NCI-H446 treated with DMSO at 0.1 percent for 48 hours (cell line): ENCODE measurements around the gene RBFOX2.
"Not testable (repeated sequence)": the region's sequence is repeated elsewhere in the genome, so short reads cannot be mapped to it uniquely, and the experiment has no call there.

ENCODE experiments used
- DNase-seq: peaks from one replicate; lab custom pipeline; 2025; lab: John Stamatoyannopoulos, UW

RBFOX2 gene

GRCh38 chr22:36042240-36042639 is 13.6 kb upstream of the RBFOX2 start:
- no peak for DNase-seq

DNA sequence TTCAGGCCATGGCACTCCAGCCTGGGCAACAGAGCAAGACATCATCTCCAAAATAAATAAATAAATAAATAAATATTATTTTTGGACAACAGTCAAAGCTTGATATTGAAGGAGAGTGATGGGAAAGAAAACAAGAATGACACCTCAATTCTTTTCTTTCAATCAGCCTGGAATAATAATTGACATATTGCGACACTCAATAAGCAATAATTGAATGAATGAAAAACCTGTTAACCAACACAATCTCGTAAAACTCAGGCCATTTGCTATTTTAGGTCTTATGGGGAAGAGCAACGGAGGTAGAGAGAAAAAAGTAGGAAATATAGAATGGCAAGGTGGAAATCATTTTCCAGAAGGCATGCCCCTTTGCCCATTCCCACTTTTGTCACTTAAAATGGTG is 10.5 kb upstream of the RBFOX2 start:
- DNase-seq: no peak

DNA sequence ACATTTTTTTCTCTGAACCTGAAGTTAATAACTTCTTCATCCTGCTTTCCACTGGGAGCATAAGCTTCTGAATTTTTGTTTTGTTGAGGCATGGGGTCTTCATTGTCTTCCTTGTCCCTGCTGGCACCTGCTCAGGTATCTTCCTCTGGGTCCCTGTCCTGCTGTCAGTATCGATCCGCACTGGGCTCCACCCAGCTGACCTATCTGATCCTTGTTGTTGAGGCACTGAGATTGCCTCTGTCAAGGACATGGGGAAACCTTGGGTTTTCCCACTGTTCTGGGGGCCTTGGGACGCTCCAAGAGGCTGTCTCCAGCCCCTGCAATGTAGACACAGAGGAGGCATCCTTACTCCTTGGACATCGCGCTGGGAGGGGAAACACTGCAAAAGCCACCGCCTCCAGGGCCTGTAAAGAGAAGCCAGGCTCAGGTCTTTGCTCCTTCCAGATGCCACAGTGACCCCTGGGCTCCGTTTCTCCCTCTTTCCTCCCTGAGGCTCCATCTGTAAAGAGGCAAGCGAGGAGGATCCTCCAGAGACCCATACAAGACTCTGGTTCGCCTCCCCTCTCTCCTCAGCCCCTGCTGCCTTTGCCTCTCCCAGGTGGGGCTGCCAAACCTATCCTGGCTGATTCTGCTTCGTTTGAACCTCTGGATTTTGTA is 8.6 kb upstream of the RBFOX2 start:
- no peak for DNase-seq

- no peak for DNase-seq
These were observed 7.6 kb upstream of the RBFOX2 start for GRCh38 chr22:36036167-36036624.

- no peak for DNase-seq
These were observed 4.0 kb upstream of the RBFOX2 start for GRCh38 chr22:36032611-36033010.

- DNase-seq: no peak
These were observed 757 bp upstream of the RBFOX2 start for GRCh38 chr22:36029406-36029755.

DNA sequence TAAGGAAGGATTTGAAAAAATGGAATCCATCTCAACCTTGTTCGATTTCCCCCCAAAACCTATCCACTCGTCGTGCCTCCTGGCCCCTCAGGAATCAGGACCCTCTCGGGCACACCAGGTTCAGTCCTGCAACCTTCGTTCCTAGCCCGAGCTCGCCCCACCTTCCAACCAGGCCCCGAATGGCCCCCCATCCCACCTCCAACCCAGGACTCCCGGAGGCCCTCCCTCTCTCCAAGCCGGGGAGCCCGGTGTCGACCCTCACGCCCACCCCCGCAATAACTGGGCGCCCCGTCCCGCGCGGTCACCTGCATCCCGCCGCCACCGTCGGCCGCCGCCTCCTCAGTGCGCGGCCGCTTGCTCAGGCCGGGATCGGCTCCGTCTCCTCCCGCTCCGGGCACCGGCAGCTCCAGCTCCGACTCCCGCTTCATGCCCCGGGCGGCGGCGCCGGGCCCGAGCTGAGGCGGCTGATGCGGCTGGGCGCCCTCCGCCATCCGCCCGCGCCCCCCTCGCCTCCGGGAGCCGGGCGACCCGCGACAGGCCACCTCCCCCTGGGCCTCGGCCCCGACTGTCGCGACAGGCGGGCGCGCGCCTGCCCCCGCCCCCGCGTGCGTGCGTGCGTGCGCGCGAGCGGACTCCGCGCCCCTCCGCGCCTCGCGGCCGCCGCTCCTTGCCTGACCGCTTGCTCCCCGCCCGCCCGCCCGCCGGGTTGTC is 534 bp downstream of the RBFOX2 start:
- DNase-seq: peak; percentile 31

GRCh38 chr22:36027579-36027934 is 1.1 kb downstream of the RBFOX2 start:
- no peak for DNase-seq

DNA sequence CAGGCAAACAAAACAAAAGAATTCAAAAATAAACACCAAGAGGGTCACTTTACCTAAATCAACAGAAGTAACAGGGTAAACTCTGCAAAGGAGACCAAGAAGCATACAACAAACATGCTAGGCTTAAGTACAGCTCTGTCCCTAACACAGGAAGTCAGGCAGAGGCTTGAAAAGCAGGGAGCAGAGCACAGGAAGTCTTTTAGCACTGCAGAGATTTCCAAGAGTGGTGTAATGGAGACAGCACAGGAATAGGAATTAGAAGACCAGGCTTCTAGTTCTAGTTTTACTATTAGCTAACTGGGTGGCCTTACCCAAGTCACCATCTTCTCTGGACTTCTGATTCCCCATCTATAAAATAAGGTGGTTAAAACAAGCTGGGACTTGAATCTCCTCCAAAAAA is 1.9 kb downstream of the RBFOX2 start:
- DNase-seq: no peak

GRCh38 chr22:36022697-36023096 is 5.9 kb downstream of the RBFOX2 start:
- DNase-seq: no peak

DNA sequence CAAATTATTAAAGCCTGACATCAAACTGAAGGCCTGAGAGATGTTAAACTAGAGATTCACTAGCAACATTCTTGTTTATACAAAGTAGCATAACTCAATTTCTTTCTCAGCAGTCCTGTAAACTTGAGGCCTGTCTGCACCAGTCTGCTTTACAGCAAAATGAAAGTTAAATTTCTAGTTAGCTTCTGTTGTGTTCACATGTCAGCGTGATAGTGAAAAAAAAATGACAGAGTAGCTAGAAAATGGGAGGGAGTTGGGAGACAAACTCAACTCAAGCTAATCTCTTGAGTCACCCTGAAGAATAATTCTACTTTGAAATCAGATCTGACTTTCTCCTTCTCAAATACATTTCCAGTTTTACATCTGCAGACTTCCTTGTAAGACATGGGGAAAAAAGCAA is 6.5 kb downstream of the RBFOX2 start:
- DNase-seq: no peak

- no peak for DNase-seq
These were observed 6.9 kb downstream of the RBFOX2 start for GRCh38 chr22:36021606-36022153.

DNA sequence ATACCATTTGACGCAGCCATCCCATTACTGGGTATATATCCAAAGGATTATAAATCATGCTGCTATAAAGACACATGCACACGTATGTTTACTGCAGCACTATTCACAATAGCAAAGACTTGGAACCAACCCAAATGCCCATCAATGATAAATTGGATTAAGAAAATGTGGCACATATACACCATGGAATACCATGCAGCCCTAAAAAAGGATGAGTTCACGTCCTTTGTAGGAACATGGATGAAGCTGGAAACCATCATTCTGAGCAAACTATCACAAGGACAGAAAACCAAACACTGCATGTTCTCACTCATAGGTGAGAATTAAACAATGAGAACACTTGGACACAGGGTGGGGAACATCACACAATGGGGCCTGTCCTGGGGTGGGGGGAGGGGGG is 7.8 kb downstream of the RBFOX2 start:
- DNase-seq: not testable (repeated sequence)

GRCh38 chr22:36017651-36018091 is 11.0 kb downstream of the RBFOX2 start:
- no peak for DNase-seq

DNA sequence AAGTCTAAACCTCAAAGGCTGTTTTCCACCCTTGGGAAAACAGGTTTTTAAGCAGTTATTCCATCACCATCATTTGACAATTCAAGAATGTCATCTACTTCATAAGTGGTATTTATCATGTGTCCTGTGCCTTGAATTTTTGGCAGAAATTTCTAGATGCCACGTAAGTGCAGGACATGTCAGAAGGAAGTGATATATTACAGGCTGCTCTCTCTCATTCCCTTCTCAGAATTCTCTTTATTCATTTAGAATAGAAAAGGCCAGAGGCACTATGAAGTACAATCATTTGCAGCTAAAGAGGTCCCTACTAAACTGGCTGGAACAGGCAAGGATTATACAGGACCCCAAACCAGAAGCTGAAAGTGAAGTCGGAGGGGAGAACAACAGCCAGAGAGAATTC is 11.9 kb downstream of the RBFOX2 start:
- DNase-seq: no peak

DNA sequence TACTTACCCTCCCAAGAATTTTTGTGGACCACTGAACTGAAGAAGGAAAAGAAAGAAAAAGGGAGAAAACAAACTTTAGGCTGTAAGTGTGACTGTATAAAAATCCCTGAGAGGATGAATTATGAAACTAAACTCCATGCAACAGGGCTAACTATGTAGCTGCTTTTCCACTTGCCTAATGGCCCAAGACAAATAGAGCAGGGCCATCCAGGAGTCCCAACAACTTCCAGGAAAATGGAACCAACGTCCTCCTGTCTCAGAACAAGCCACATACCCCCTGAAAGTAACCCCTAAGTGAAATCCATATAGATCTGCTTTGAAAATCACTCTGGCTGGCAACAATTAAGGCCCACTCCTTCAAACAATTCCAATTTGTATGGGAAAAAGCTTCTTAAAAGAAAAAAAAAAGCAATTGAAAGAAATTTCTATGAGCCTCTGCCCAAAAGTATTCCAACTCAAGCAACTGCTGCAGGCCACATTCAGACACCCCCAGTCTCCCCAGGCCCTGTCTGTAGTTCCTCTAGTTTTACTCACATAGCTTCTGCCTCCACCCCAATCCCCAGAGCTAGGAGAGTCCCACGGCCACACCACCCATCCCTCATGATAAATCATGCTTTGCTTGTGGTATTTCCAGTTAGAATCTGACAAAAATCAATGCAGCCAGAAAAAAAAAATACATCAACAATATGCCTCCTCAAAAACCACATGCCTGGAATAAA is 12.7 kb downstream of the RBFOX2 start:
- DNase-seq: no peak

DNA sequence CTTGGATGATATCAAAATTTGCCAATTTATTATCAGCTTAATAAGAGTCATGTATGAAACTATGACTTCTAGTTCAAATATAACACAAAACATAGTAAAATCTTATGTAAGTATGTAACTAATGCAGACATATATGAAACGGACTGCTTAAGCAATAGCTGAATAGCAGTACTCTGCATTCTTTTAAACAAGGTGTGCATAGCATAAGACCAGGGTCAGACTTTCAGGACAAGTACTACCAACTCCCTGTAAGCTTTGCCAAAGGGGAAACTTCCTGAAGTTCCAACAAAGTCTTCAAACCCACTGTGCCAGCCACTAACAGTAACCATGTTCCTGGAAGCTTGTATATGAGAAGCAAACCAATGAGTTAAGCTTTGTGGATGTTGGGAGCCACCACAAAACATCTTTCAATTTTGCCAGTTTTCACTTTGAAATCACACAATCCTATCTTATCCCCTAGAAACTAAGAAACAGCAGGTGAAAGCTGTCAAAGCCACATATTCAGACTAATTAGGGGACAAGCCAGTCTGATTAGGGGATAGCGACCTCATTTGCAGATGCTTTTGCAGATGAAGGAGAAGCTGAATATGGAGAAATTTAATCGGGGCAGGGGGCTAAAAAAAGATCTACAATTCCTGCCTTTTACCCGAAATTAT is 13.3 kb downstream of the RBFOX2 start:
- DNase-seq: no peak

DNA sequence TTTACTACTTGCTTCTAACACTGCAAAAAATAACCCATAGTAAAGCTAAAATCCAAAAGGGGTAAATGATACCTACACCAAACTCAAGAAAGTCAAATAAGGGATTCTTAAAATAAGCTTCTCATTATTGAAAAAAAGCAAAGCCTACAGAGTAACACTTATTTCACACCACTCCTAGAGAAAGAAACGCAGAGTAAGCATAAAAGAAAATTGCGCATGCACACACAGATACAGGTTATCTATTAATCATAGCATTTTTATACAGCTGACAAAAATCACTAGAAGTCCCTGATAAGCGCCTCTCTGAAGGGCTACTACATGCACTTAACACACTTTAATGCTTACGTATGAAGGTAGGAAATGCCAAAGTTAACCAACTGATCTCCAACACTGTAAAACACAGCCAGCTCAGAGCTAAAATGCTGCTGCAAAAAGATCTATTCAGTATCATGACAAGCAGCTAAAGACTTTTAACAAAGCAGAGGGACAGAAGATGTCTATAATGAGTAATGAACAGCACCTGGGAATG is 14.0 kb downstream of the RBFOX2 start:
- no peak for DNase-seq

GRCh38 chr22:36012332-36012731 is 16.3 kb downstream of the RBFOX2 start:
- DNase-seq: no peak

- DNase-seq: no peak
These were observed 17.7 kb downstream of the RBFOX2 start for GRCh38 chr22:36010882-36011281.

GRCh38 chr22:36010090-36010489 is 18.5 kb downstream of the RBFOX2 start:
- no peak for DNase-seq

- no peak for DNase-seq
These were observed 19.5 kb downstream of the RBFOX2 start for GRCh38 chr22:36009085-36009484.
